Keratinocyte (primary cell): Measurements from ENCODE around the gene ZCCHC17. TPM values are rescaled to one million over a fixed set of nuclear protein-coding genes. Genes with fewer than 3 reads are reported as not detected.

Experiments
- DNase-seq: peaks from one replicate; pipeline ENCODE4 v3.0.0-alpha.2; 2011; ENCODE audit warnings: low read depth, missing footprints, low spot score
- FAIRE-seq: peaks from 2 replicates; lab custom pipeline; 2011; peaks lifted over from hg19 to GRCh38; lab: Jason Lieb, UNC
- H2AFZ ChIP-seq: 2 replicates; pipeline ENCODE4 v1.6.0; 2012; ENCODE audit warnings: low read length, control low read depth, inconsistent platforms; ENCODE audit not compliant: control insufficient read depth
- H3K27ac ChIP-seq: 2 replicates; pipeline ENCODE4 v1.5.1; 2011; ENCODE audit warnings: low read length; ENCODE audit not compliant: control insufficient read depth, insufficient read depth
- H3K27me3 ChIP-seq: 3 replicates; pipeline ENCODE4 v1.6.0; 2011; ENCODE audit warnings: low read length; ENCODE audit not compliant: control insufficient read depth, insufficient read depth; ENCODE audit errors: extremely low read depth
- H3K36me3 ChIP-seq, 2 experiments: 2 replicates in 1 of 2; 3 replicates in 1 of 2; pipeline ENCODE4 v1.5.1; 2011; ENCODE audit warnings: low read length in 2 of 2, mild to moderate bottlenecking in 1 of 2; ENCODE audit not compliant: control insufficient read depth in 2 of 2, insufficient read depth in 2 of 2; ENCODE audit errors: extremely low read depth in 1 of 2
- H3K4me1 ChIP-seq: 3 replicates; pipeline ENCODE4 v1.5.1; 2011; ENCODE audit warnings: low read length; ENCODE audit not compliant: control insufficient read depth, insufficient read depth; ENCODE audit errors: extremely low read depth
- H3K4me2 ChIP-seq: 3 replicates; pipeline ENCODE4 v1.6.0; 2011; ENCODE audit warnings: low read depth, low read length; ENCODE audit not compliant: control insufficient read depth, insufficient read depth; ENCODE audit errors: extremely low read depth
- H3K4me3 ChIP-seq, 3 experiments: fragments of 200-600 bp in 1 of 3; sonication (generic) in 1 of 3; 2 replicates in 2 of 3; 3 replicates in 1 of 3; pipeline ENCODE4 v1.5.1; 2011 to 2016; ENCODE audit warnings: low read length in 3 of 3, mild to moderate bottlenecking in 3 of 3, control low read depth in 2 of 3, inconsistent platforms in 1 of 3, low read depth in 1 of 3, mixed read lengths in 1 of 3, mixed run types in 1 of 3, moderate library complexity in 1 of 3; ENCODE audit not compliant: control insufficient read depth in 2 of 3, insufficient read depth in 2 of 3; ENCODE audit errors: extremely low read depth in 1 of 3
- H3K79me2 ChIP-seq: 2 replicates; pipeline ENCODE4 v1.6.0; 2012; ENCODE audit warnings: low read length; ENCODE audit not compliant: control insufficient read depth, insufficient read depth
- H3K9ac ChIP-seq: 3 replicates; pipeline ENCODE4 v1.6.0; 2011; ENCODE audit warnings: low read length; ENCODE audit not compliant: control insufficient read depth, insufficient read depth; ENCODE audit errors: extremely low read depth
- H3K9me1 ChIP-seq: 3 replicates; pipeline ENCODE4 v1.6.0; 2011; ENCODE audit warnings: low read length; ENCODE audit not compliant: control insufficient read depth, insufficient read depth; ENCODE audit errors: extremely low read depth
- H3K9me3 ChIP-seq: 2 replicates; pipeline ENCODE4 v1.5.1; 2012; ENCODE audit warnings: low read depth, low read length; ENCODE audit not compliant: control insufficient read depth
- H4K20me1 ChIP-seq: 3 replicates; pipeline ENCODE4 v1.6.0; 2011; ENCODE audit warnings: low read length; ENCODE audit not compliant: control insufficient read depth, insufficient read depth; ENCODE audit errors: extremely low read depth
- EZH2 ChIP-seq: IDR thresholded peaks from one replicate; pipeline ENCODE4 v1.6.1; 2012; ENCODE audit warnings: inconsistent platforms, mild to moderate bottlenecking, low read length, moderate library complexity
- dilution Hi-C: fragments of 300-500 bp; cut with MboI; formaldehyde crosslinking; loops from one replicate; pipeline ENCODE4 v1.7.0; 2020; ENCODE audit warnings: low sequenced_read_pairs; ENCODE audit not compliant: extremely low pct_ligation_motif_present
- polyA plus RNA-seq, 5 experiments: library from polyadenylated mRNA; depleted of rRNA in 3 of 5; stranded (reverse) in 3 of 5; stranded (forward) in 1 of 5; unstranded in 1 of 5; fragments of >200 nt; gene quantifications; 1 replicate in 1 of 5; 2 replicates in 3 of 5; 3 replicates in 1 of 5; pipeline versions ENCODE4 v1.2.1 to v1.2.3, GENCODE V29; 2011 to 2012; ENCODE audit warnings: missing spikeins in 2 of 5, low read depth in 1 of 5, low replicate concordance in 1 of 5
- TF ChIP-seq, protein P1 (sequence below), 3 experiments: IDR thresholded peaks in 1 of 3; conservative IDR thresholded peaks in 1 of 3; optimal IDR thresholded peaks in 1 of 3; 2 replicates in 2 of 3; 3 replicates in 1 of 3; pipeline versions ENCODE3 to v1.5.1; 2011; ENCODE audit warnings: low read length in 3 of 3, mild to moderate bottlenecking in 3 of 3, moderate library complexity in 2 of 3, control low read depth in 1 of 3, inconsistent platforms in 1 of 3; ENCODE audit not compliant: insufficient read depth in 2 of 3; ENCODE audit errors: extremely low read depth in 1 of 3

The ZCCHC17 gene
- polyA plus RNA-seq, 1 donor (not counting 4 experiments of a cell fraction or from before 2014, with no cell fraction given) = 70.0 TPM

- Histone ChIP-seq H3K4me3 (peak within 1 kb of the TSS; percentile 86 to 89 (median 88)), H3K9me1 (peaks cover 3% of the 10 kb centered on the region), H3K4me2 (peak within 1 kb of the TSS; percentile 93), H3K4me1 (peaks cover 38% of the 10 kb centered on the region), H2AFZ (peak within 1 kb of the TSS; percentile 28), H3K36me3 (peaks cover 4 to 22% of the 10 kb centered on the region in 2 experiments), H3K27me3 (no peaks in the 10 kb centered on the region), H3K27ac (peak within 1 kb of the TSS; percentile 83), H3K9me3 (no peaks in the 10 kb centered on the region), H4K20me1 (peaks cover 5% of the 10 kb centered on the region), H3K9ac (peak within 1 kb of the TSS; percentile 94), H3K79me2 (peaks cover 42% of the 10 kb centered on the region)
- TF ChIP-seq, protein P1, sequence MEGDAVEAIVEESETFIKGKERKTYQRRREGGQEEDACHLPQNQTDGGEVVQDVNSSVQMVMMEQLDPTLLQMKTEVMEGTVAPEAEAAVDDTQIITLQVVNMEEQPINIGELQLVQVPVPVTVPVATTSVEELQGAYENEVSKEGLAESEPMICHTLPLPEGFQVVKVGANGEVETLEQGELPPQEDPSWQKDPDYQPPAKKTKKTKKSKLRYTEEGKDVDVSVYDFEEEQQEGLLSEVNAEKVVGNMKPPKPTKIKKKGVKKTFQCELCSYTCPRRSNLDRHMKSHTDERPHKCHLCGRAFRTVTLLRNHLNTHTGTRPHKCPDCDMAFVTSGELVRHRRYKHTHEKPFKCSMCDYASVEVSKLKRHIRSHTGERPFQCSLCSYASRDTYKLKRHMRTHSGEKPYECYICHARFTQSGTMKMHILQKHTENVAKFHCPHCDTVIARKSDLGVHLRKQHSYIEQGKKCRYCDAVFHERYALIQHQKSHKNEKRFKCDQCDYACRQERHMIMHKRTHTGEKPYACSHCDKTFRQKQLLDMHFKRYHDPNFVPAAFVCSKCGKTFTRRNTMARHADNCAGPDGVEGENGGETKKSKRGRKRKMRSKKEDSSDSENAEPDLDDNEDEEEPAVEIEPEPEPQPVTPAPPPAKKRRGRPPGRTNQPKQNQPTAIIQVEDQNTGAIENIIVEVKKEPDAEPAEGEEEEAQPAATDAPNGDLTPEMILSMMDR (optimal IDR thresholded peaks at IDR 0.05 in 1 of 3, IDR thresholded peaks at IDR 0.05 in 1 of 3, conservative IDR thresholded peaks at IDR 0.05 in 1 of 3; ENCODE audit: extremely low read depth in 1 of 3, insufficient read depth in 2 of 3, low read length in 3 of 3) = no peak
- TF ChIP-seq EZH2 = no peak
- DNase-seq (no peak), FAIRE-seq (no peak)
- dilution Hi-C loops = no loop called here
These were observed 116.0 kb downstream of the ZCCHC17 start, which contains the start of gene SERINC2 for GRCh38 chr1:31412732-31413404. SERINC2 (plus strand) TSS chr1:31413213; CDS start chr1:31413266, 53 bp downstream.

DNA sequence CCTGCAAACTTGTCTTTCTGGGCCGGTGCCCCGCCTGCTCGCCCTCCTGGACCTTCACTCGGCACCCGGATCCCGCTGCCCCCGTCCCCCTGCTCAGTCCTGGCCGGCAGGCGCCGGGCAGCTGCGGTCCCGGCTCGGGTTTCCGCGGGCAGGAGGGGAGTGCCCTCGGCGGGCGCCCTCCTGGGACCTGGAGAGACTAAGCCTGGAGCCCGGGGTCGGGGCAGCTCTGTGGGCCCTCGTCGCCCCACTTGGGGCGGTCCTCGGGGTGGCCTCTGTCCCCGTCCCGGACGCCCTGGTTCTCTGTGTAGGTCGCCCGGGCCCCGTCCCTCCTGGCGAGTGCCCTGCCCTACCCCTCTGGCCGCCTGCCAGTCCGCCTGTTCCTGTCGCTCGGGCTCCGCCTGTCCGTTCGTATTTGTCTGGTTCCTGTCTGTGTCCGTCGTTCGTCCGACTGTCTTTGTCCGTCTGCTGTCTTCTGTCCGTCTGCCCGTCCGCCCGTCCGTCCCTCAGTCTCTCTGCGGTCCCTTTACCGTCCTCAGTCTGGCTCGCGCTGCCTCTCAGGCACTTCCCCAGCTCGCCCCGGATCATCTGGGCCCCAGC, 116.7 kb downstream of the ZCCHC17 start:
- Histone ChIP-seq H3K4me2 (peak overlapping the region; percentile 93), H3K9ac (peak overlapping the region; percentile 94), H3K36me3 (peaks cover 6 to 23% of the 10 kb centered on the region in 2 experiments), H2AFZ (no peak overlapping the region), H3K4me1 (peaks cover 44% of the 10 kb centered on the region), H3K9me1 (peaks cover 3% of the 10 kb centered on the region), H3K4me3 (peak overlapping the region; percentile 86 to 89 (median 88)), H4K20me1 (peaks cover 5% of the 10 kb centered on the region), H3K79me2 (peaks cover 48% of the 10 kb centered on the region), H3K9me3 (no peaks in the 10 kb centered on the region), H3K27me3 (no peaks in the 10 kb centered on the region), H3K27ac (peak overlapping the region; percentile 83)
- TF ChIP-seq, protein P1 (optimal IDR thresholded peaks at IDR 0.05 in 1 of 3, IDR thresholded peaks at IDR 0.05 in 1 of 3, conservative IDR thresholded peaks at IDR 0.05 in 1 of 3; ENCODE audit: extremely low read depth in 1 of 3, insufficient read depth in 2 of 3, low read length in 3 of 3) = no peak
- no peak for TF ChIP-seq EZH2
- no peak for DNase-seq
- no peak for FAIRE-seq
- dilution Hi-C loops = no loop called here

Other genes with a start within 250 kb of the ZCCHC17 start
- gene PUM1, start 231.3 kb upstream of the ZCCHC17 start, polyA plus RNA-seq = 64.0 to 86.4 TPM (median 68.6 TPM) in 3 replicates
- gene NKAIN1, start 57.1 kb upstream of the ZCCHC17 start, polyA plus RNA-seq = 0.04 TPM in 1 of 3 replicates, not detected in the others
- 47.5 to 66.3 TPM (median 57.4 TPM) in 3 replicates for gene SNRNP40, start 244 bp upstream of the ZCCHC17 start, polyA plus RNA-seq
- gene FABP3, start 76.0 kb downstream of the ZCCHC17 start, polyA plus RNA-seq = 0.29 to 0.59 TPM (median 0.58 TPM) in 3 replicates
- 171 to 534 TPM (median 254 TPM) in 3 replicates for gene SERINC2, start 116.2 kb downstream of the ZCCHC17 start, polyA plus RNA-seq